Endothelial cell of umbilical vein (primary cell): ENCODE data around the gene SYT17. TPM values are rescaled to one million over a fixed set of nuclear protein-coding genes. Genes with fewer than 3 reads are reported as not detected.

ENCODE experiments used
- BruUV-seq: library from RNA; stranded (reverse); fragments of 400-500 nt; replicated peaks from 2 replicates; lab custom pipeline; 2021; lab: Mats Ljungman, UMichigan
- CTCF ChIA-PET: fragments of 300-600, 350-600 bp; sonication (Branson Sonifier 250); formaldehyde crosslinking; loops from one replicate; lab custom pipeline; 2021; ENCODE audit warnings: antibody characterized with exemption, inconsistent platforms; lab: Charles Lee
- POLR2A ChIA-PET: fragments of 300-600, 350-600 bp; sonication (Branson Sonifier 250); formaldehyde crosslinking; loops from one replicate; lab custom pipeline; 2021; ENCODE audit warnings: antibody characterized with exemption, inconsistent platforms; lab: Charles Lee
- DNase-seq: peaks from one replicate; pipeline ENCODE4 v3.0.0-alpha.2; 2011; ENCODE audit warnings: low read depth, low spot score
- FAIRE-seq: peaks from 2 replicates; lab custom pipeline; 2011; peaks lifted over from hg19 to GRCh38; lab: Jason Lieb, UNC
- H2AFZ ChIP-seq: 2 replicates; pipeline ENCODE4 v1.6.0; 2012; ENCODE audit warnings: low read depth, low read length, control low read depth, inconsistent platforms
- H3K27ac ChIP-seq: 2 replicates; pipeline ENCODE4 v1.5.1; 2011; ENCODE audit warnings: low read depth, mild to moderate bottlenecking, control low read depth, low read length, moderate library complexity; ENCODE audit not compliant: insufficient read depth
- H3K27me3 ChIP-seq, 2 experiments: 2 replicates each; pipeline versions ENCODE4 v1.6.0 to v1.6.1; 2011; ENCODE audit warnings: low read length in 2 of 2, mixed read lengths in 1 of 2; ENCODE audit not compliant: control insufficient read depth in 2 of 2, insufficient read depth in 2 of 2
- H3K36me3 ChIP-seq, 2 experiments: 2 replicates in 1 of 2; 3 replicates in 1 of 2; pipeline ENCODE4 v1.5.1; 2011; ENCODE audit warnings: low read length in 2 of 2, mild to moderate bottlenecking in 1 of 2, moderate library complexity in 1 of 2; ENCODE audit not compliant: control insufficient read depth in 2 of 2, insufficient read depth in 2 of 2; ENCODE audit errors: extremely low read depth in 1 of 2
- H3K4me1 ChIP-seq: 3 replicates; pipeline ENCODE4 v1.5.1; 2011; ENCODE audit warnings: mild to moderate bottlenecking, low read length; ENCODE audit not compliant: control insufficient read depth, insufficient read depth; ENCODE audit errors: extremely low read depth
- H3K4me2 ChIP-seq: 2 replicates; pipeline ENCODE4 v1.6.1; 2011; ENCODE audit warnings: low read length, control low read depth, mixed read lengths; ENCODE audit not compliant: insufficient read depth
- H3K4me3 ChIP-seq, 3 experiments: fragments of 200-600 bp in 1 of 3; sonication (generic), shearing (Covaris generic) in 1 of 3; replicated peaks in 1 of 3; 2 replicates each; pipeline ENCODE4 v1.5.1; 2011 to 2016; ENCODE audit warnings: control low read depth in 3 of 3, low read length in 3 of 3, mild to moderate bottlenecking in 2 of 3, inconsistent platforms in 1 of 3, low read depth in 1 of 3, moderate library complexity in 1 of 3; ENCODE audit not compliant: insufficient read depth in 1 of 3
- H3K79me2 ChIP-seq: 2 replicates; pipeline ENCODE4 v1.6.0; 2012; ENCODE audit warnings: low read length, inconsistent platforms; ENCODE audit not compliant: control insufficient read depth, insufficient read depth
- H3K9ac ChIP-seq: replicated peaks from 2 replicates; pipeline ENCODE3; 2011; ENCODE audit warnings: low read length, control low read depth; ENCODE audit not compliant: insufficient read depth; ENCODE audit errors: extremely low read depth
- H3K9me1 ChIP-seq: replicated peaks from 3 replicates; pipeline ENCODE4 v1.6.0; 2011; ENCODE audit warnings: mild to moderate bottlenecking, low read length; ENCODE audit not compliant: control insufficient read depth, insufficient read depth; ENCODE audit errors: extremely low read depth
- H3K9me3 ChIP-seq: replicated peaks from 2 replicates; pipeline ENCODE4 v1.5.1; 2012; ENCODE audit warnings: low read length, inconsistent platforms; ENCODE audit not compliant: control insufficient read depth, insufficient read depth
- H4K20me1 ChIP-seq: replicated peaks from 2 replicates; pipeline ENCODE3; 2011; ENCODE audit warnings: mild to moderate bottlenecking, low read length; ENCODE audit not compliant: control insufficient read depth, insufficient read depth; ENCODE audit errors: extremely low read depth
- EZH2 ChIP-seq: IDR thresholded peaks from 2 replicates; pipeline ENCODE4 v1.6.1; 2012; ENCODE audit warnings: borderline replicate concordance, low read depth, mild to moderate bottlenecking, moderate library complexity, low read length, inconsistent platforms; ENCODE audit not compliant: severe bottlenecking
- FOS ChIP-seq: IDR thresholded peaks from 2 replicates; pipeline ENCODE4 v1.6.1; 2011; ENCODE audit warnings: mild to moderate bottlenecking, low read length, moderate library complexity, borderline replicate concordance; ENCODE audit not compliant: insufficient read depth
- GATA2 ChIP-seq: IDR thresholded peaks from 2 replicates; pipeline ENCODE4 v1.7.0; 2011; ENCODE audit warnings: low read depth, mild to moderate bottlenecking, moderate library complexity, mixed read lengths, low read length; ENCODE audit not compliant: insufficient read length, insufficient read depth
- JUN ChIP-seq: IDR thresholded peaks from 2 replicates; pipeline ENCODE4 v1.6.1; 2011; ENCODE audit warnings: borderline replicate concordance, low read depth; ENCODE audit not compliant: insufficient read length, insufficient read depth
- MAX ChIP-seq: IDR thresholded peaks from 2 replicates; pipeline ENCODE4 v1.6.1; 2011; ENCODE audit not compliant: insufficient read depth, insufficient read length
- MYC ChIP-seq: IDR thresholded peaks from one replicate; pipeline ENCODE4 v1.6.1; 2011; ENCODE audit warnings: mild to moderate bottlenecking, low read depth, low read length
- POLR2A ChIP-seq: IDR thresholded peaks from 2 replicates; pipeline ENCODE4 v1.6.1; 2012; ENCODE audit warnings: low read depth, mild to moderate bottlenecking, control low read depth, low read length
- POLR2AphosphoS5 ChIP-seq: IDR thresholded peaks from 2 replicates; pipeline ENCODE4 v1.6.1; 2012; ENCODE audit warnings: low read depth, mild to moderate bottlenecking, control low read depth, low read length, moderate library complexity; ENCODE audit not compliant: insufficient read depth
- dilution Hi-C: fragments of 300-500 bp; cut with MboI; formaldehyde crosslinking; loops from one replicate; pipeline ENCODE4 v1.15.0; 2019; ENCODE audit warnings: low sequenced_read_pairs; ENCODE audit not compliant: extremely low pct_ligation_motif_present
- intact Hi-C: fragments of 100-400 bp; cut with micrococcal nuclease; formaldehyde crosslinking; loops from one replicate; pipeline ENCODE4 v1.10.0; 2022
- polyA plus RNA-seq, 4 experiments: library from polyadenylated mRNA; depleted of rRNA in 3 of 4; stranded (reverse) in 3 of 4; unstranded in 1 of 4; fragments of >200 nt; gene quantifications; 2 replicates each; pipeline versions ENCODE4 v1.2.1 to v1.2.3, GENCODE V29; 2011 to 2012; ENCODE audit warnings: missing spikeins in 1 of 4
- total RNA-seq: library from RNA; stranded (reverse); gene quantifications from 2 replicates; pipeline ENCODE4 v1.2.3, GENCODE V29; 2021
- TF ChIP-seq, protein P1 (sequence below), 2 donors: IDR thresholded peaks; 1 replicate in 1 of 2; 2 replicates in 1 of 2; pipeline ENCODE4 v1.5.1; 2011; ENCODE audit warnings: low read length in 2 of 2, mild to moderate bottlenecking in 2 of 2, moderate library complexity in 2 of 2, control low read depth in 1 of 2, inconsistent platforms in 1 of 2, low read depth in 1 of 2; ENCODE audit not compliant: insufficient read depth in 1 of 2; ENCODE audit errors: extremely low read depth in 1 of 2

Gene SYT17
- total and polyA plus RNA-seq, 2 donors (not counting 3 experiments of a cell fraction or from before 2014, with no cell fraction given) = 1.9 to 4.2 TPM

DNA sequence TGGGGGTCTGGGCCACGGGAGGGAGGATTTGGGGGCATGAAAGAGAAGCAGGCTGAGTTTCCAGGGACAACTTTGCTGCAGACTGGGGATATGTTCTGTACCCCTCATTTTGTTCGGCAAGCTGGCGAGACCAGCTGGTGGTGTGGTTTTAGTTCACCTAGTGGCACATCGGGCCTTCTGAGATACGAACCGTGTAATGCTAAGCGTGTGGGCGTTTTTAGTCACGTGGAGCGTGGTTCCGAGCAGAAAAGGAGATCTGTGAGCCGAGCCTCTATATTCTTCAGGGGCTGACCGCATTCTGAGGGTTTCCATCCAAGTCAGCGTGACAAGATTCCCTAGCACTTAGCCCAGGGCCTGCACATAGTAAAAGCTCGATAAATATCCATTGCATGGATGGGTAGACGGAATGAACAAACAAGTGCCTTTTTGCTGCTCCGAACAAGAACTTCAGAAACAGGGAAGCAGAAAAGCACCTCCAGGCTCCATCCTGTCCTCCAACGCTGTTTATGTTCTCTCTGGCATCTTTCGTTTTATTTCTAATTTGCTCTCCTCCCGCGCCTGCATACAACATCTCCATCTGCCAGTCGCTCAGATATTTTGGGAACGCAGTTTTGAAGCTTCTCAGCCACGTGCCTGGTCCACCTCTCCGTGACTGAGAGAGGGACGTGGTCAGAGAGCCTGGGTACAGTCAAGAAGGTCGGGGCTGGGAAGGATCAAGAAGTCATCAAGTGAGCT, 5.8 kb downstream of the SYT17 start:
- no peaks in the 10 kb centered on the region for H3K79me2 ChIP-seq
- no peaks in the 10 kb centered on the region for H4K20me1 ChIP-seq
- no peaks in the 10 kb centered on the region for H3K36me3 ChIP-seq
- CTCF ChIA-PET = no interaction called here
- H3K9me3 ChIP-seq = no peaks in the 10 kb centered on the region
- BruUV-seq = no TSS peak
- no peak for DNase-seq
- no peak overlapping the region for H2AFZ ChIP-seq
- POLR2A ChIA-PET = no interaction called here
- dilution Hi-C loops = no loop called here
- intact Hi-C loops = no loop called here
- no peak overlapping the region for H3K4me2 ChIP-seq
- H3K4me3 ChIP-seq = no peak overlapping the region
- H3K9me1 ChIP-seq = no peaks in the 10 kb centered on the region
- no peaks in the 10 kb centered on the region for H3K4me1 ChIP-seq
- no peak for FAIRE-seq
- no peak overlapping the region for H3K9ac ChIP-seq
- H3K27ac ChIP-seq = no peak overlapping the region
- H3K27me3 ChIP-seq = peaks cover 6 to 31% of the 10 kb centered on the region in 2 experiments
- TF ChIP-seq JUN = no peak
- no peak for TF ChIP-seq FOS
- TF ChIP-seq POLR2AphosphoS5 = no peak
- no peak for TF ChIP-seq MYC
- TF ChIP-seq GATA2 = no peak
- TF ChIP-seq, protein P1, sequence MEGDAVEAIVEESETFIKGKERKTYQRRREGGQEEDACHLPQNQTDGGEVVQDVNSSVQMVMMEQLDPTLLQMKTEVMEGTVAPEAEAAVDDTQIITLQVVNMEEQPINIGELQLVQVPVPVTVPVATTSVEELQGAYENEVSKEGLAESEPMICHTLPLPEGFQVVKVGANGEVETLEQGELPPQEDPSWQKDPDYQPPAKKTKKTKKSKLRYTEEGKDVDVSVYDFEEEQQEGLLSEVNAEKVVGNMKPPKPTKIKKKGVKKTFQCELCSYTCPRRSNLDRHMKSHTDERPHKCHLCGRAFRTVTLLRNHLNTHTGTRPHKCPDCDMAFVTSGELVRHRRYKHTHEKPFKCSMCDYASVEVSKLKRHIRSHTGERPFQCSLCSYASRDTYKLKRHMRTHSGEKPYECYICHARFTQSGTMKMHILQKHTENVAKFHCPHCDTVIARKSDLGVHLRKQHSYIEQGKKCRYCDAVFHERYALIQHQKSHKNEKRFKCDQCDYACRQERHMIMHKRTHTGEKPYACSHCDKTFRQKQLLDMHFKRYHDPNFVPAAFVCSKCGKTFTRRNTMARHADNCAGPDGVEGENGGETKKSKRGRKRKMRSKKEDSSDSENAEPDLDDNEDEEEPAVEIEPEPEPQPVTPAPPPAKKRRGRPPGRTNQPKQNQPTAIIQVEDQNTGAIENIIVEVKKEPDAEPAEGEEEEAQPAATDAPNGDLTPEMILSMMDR (IDR thresholded peaks at IDR 0.05; ENCODE audit: extremely low read depth in 1 of 2, insufficient read depth in 1 of 2, low read depth in 1 of 2, low read length in 2 of 2) = no peak
- TF ChIP-seq POLR2A = no peak
- TF ChIP-seq MAX = no peak
- no peak for TF ChIP-seq EZH2
